HG03064 (cell line): ENCODE results near the gene CREBBP.

Experiments used
- ATAC-seq: cut with Tn5 transposase; IDR thresholded peaks from one replicate; pipeline ENCODE4 v1.9.1; 2021; ENCODE audit warnings: low read depth; ENCODE audit not compliant: unreplicated experiment

CREBBP gene

DNA sequence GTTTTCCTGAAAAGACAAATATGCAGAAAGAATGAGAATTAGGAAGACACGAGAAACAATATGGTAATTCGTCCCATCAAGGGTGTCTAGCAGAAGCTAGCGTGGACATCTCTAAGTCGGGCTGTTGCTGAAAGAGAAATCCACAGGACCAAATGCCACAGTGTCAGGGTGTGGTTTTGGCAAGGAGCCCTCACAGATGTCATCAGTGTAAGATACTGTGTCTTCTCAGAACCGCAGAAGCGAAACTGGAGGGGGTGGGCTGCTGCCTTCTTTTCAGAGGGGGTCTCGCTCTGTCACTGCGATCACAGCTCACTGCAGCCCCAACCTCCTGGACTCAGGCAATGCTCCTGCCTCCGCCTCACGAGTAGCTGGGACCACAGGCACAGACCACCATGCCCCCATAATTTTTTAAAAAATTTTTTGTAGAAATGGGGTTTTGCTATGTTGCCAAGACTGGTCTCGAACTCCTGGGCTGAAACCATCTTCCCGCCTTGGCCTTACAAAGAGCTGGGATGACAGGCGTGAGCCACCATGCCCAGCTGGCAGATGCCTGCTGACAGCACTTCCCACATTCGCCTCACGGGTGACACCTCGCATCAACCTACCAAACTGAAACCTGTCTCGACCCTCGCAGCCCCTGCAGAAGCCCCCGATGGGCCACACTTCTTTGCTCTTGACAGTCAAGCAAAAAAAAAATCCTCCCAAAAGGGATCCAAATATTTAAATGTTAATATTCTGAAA lies 189.4 kb downstream of the CREBBP start:
- ATAC-seq, result no peak

- ATAC-seq, result no peak
Observed at GRCh38 chr16:3690470-3690928, 190.0 kb downstream of the CREBBP start.

DNA sequence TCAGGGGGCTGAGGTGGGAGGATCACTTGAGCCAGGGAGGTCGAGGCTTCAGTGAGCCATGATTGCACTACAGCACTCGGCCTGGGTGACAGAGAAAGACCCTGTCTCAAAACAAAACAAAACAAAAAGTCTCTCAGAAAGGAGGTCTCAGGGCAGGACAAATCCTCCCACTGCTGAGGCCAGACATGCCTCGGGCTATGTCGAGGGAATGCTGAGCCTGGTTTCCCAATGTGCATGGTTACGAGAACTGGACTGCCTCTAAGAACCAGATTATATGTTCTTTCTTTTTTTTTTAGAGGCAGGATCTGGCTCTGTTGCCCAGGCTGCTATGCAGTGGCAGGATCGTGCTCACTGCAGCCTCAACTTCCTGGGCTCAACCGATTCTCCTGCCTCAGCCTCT lies 190.8 kb downstream of the CREBBP start:
- ATAC-seq, result no peak

DNA sequence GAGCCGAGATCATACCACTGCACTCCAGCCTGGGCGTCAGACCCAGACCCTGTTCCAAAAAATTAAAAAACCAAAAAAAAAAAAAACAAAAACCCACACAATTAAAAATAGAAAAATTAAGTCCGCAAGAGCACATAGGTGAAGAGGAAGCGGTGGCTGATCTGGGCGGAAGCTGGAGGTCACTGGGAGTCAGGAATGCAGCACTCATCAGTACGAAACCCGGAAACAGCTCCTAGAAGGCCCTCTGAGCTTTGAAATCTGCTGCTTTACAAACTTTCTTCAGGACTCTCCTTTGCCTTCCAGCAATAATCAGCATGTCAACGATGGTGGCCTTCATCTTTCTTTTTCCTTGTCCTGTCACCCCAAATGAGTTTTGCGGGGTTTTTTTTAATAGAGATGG lies 192.7 kb downstream of the CREBBP start:
- ATAC-seq, result no peak

- ATAC-seq, result no peak
Observed at GRCh38 chr16:3687021-3687420, 193.5 kb downstream of the CREBBP start.

DNA sequence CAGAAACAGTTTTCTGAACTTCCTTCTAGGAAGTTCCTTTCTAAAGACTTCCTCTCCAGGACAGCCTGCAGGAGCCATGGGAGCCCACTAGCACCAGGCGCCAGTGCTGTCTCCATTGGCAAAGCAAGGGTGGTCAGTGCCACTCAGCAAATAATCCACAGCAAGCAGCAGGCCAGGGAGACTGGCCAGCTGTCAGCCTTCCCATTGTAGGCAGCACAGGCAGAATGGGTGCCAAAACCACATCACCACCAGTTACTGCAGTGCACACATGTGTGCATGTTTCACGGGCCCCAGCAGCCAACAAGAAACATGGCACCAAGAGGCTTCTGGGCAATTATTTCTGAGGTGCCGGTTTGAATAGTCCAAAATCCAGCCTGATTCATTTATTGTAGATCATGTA lies 199.3 kb downstream of the CREBBP start:
- ATAC-seq, result no peak

- no peak for ATAC-seq
Observed at GRCh38 chr16:3677994-3678393, 202.5 kb downstream of the CREBBP start.

- no peak for ATAC-seq
Observed at GRCh38 chr16:3675601-3676130, 204.8 kb downstream of the CREBBP start.
